Endothelial cell of umbilical vein (primary cell): Measurements from ENCODE around the gene QSOX2.

ENCODE experiments used
- CTCF ChIP-seq, 2 donors: IDR thresholded peaks; 1 replicate in 1 of 2; 2 replicates in 1 of 2; pipeline ENCODE4 v1.5.1; 2011; ENCODE audit warnings: low read length in 2 of 2, mild to moderate bottlenecking in 2 of 2, moderate library complexity in 2 of 2, control low read depth in 1 of 2, inconsistent platforms in 1 of 2, low read depth in 1 of 2; ENCODE audit not compliant: insufficient read depth in 1 of 2; ENCODE audit errors: extremely low read depth in 1 of 2
- EZH2 ChIP-seq: IDR thresholded peaks from 2 replicates; pipeline ENCODE4 v1.6.1; 2012; ENCODE audit warnings: borderline replicate concordance, low read depth, mild to moderate bottlenecking, moderate library complexity, low read length, inconsistent platforms; ENCODE audit not compliant: severe bottlenecking
- FOS ChIP-seq: IDR thresholded peaks from 2 replicates; pipeline ENCODE4 v1.6.1; 2011; ENCODE audit warnings: mild to moderate bottlenecking, low read length, moderate library complexity, borderline replicate concordance; ENCODE audit not compliant: insufficient read depth
- GATA2 ChIP-seq: IDR thresholded peaks from 2 replicates; pipeline ENCODE4 v1.7.0; 2011; ENCODE audit warnings: low read depth, mild to moderate bottlenecking, moderate library complexity, mixed read lengths, low read length; ENCODE audit not compliant: insufficient read length, insufficient read depth
- JUN ChIP-seq: IDR thresholded peaks from 2 replicates; pipeline ENCODE4 v1.6.1; 2011; ENCODE audit warnings: borderline replicate concordance, low read depth; ENCODE audit not compliant: insufficient read length, insufficient read depth
- MAX ChIP-seq: IDR thresholded peaks from 2 replicates; pipeline ENCODE4 v1.6.1; 2011; ENCODE audit not compliant: insufficient read depth, insufficient read length
- POLR2A ChIP-seq: IDR thresholded peaks from 2 replicates; pipeline ENCODE4 v1.6.1; 2012; ENCODE audit warnings: low read depth, mild to moderate bottlenecking, control low read depth, low read length
- POLR2AphosphoS5 ChIP-seq: IDR thresholded peaks from 2 replicates; pipeline ENCODE4 v1.6.1; 2012; ENCODE audit warnings: low read depth, mild to moderate bottlenecking, control low read depth, low read length, moderate library complexity; ENCODE audit not compliant: insufficient read depth

- TF ChIP-seq CTCF (IDR thresholded peaks at IDR 0.05; ENCODE audit: extremely low read depth in 1 of 2, insufficient read depth in 1 of 2, low read depth in 1 of 2, low read length in 2 of 2) = peak; percentile 83 to 92
- no peak for TF ChIP-seq POLR2A
- no peak for TF ChIP-seq EZH2
- no peak for TF ChIP-seq POLR2AphosphoS5
- TF ChIP-seq MAX = no peak
- no peak for TF ChIP-seq GATA2
- no peak for TF ChIP-seq FOS
- TF ChIP-seq JUN = no peak
Measured at GRCh38 chr9:136283291-136284235, 38.0 kb upstream of the QSOX2 start.
